Stimulated activated CD4-positive, alpha-beta T cell treated with anti-CD3 and anti-CD28 coated beads, Interleukin-2, amount 100 ng/mL, for 48 hours (primary cell): ENCODE measurements around the gene ITIH5.
A peak's percentile ranks its signal among the peaks of the same experiment; 100 is the strongest.

ENCODE experiments used
- DNase-seq, 2 donors: peaks; one replicate each; pipeline ENCODE4 v3.0.0-alpha.2; 2020

ITIH5 gene

DNA sequence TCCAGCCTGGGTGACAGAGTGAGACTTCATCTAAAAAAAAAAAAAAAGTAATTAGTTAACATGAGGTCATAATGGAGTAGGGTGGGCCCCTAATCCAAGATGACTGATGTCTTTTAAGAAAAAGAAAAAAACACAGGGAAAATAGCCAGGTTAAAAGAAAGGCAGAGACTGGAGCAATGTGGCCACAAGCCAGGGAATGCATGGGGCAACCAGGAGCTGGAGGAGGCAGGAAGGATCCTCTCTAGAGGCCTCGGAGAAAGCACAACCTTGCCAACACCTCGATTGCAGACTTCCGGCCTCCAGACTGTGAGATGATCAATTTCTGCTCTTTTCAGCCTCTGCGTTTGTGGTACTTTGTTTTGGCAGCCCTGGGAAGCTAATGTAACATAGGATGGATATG is 121.5 kb downstream of the ITIH5 start:
- DNase-seq = no peak

DNA sequence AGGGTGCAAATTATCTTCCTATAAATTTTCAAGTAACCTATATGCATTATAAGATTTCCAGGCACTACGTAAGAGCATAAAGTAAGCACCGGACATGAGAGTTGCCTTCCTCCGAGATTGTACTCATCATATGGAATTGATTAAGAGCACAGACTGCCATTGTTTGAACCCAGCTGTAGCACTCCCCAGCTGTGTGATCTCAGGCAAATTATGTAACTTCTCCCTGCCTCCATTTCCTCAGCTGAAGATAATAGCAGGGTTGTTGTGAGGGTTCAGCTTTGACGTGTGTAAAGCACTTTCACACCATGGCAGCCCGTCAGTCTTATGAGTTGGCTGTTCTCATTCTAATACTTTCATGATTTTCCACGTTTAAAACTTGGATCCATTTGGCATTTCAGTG is 122.6 kb downstream of the ITIH5 start:
- no peak for DNase-seq

DNA sequence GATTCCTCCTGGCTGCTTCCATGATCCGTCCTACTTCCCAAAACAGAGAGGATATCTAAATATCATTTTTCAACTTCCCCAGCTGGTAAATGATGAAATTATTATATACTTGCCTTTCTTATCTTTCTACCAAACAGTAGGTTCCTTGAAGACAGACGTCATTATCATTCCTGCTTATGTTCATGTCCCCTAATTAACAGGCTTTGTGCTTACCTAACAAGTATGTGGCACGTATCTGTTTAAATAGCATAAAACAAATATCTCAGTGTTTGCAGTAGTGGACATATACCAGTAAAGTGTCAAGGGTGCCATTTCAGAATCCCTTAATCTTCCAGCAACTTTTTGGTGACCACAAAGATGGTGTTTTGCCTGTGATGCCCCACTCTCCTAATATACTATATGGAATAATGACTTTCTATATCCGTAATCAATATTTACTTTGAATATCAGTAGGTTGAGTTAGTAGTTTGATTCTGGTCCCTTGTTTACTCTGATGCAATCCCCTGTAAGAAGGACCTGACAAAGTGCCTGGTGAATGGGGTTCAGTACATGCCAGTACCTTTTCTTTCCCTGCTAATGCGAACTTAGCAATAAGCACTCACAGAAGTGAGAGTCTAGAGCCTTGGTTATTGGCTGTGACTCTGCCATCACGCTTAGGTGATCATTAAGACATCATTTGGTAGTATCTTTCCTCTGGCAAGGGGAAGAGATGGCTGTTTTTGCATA is 124.4 kb downstream of the ITIH5 start:
- DNase-seq = no peak

GRCh38 chr10:7541137-7542087 is 125.4 kb downstream of the ITIH5 start:
- no peak for DNase-seq

DNA sequence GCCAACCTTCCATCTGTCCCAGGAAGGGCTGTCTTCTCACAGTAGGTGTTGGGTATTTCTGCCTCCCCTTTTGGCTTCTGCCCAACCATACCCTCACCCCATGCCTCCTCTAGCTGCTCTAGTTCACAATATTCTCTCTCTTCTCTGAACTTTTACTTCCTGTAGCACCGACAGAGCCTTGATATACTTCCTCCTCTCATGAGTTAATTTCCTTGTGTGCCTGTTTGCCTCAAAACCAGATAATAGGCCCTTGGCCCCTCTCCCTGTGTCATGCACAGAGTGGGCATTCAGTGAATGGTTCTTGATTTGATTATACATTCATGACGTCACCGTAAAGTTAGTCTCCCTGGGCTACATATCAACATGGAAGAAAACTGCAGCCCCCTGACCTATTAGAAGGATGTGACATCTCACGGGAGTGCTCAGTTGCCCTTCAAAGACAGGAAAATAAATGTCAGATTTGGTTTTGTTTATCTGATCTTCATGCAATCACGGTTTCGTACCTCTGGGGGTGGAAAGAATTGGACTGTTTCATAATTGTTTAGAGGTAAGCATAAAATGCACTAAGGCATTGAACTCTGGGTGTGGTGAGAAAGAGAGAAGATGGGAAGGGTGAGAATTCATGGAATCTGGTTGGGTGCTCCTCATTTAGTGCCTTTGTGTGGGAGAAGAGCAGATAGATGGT is 127.7 kb downstream of the ITIH5 start:
- DNase-seq = no peak

- no peak for DNase-seq
Measured at GRCh38 chr10:7537126-7537525, 129.6 kb downstream of the ITIH5 start.

DNA sequence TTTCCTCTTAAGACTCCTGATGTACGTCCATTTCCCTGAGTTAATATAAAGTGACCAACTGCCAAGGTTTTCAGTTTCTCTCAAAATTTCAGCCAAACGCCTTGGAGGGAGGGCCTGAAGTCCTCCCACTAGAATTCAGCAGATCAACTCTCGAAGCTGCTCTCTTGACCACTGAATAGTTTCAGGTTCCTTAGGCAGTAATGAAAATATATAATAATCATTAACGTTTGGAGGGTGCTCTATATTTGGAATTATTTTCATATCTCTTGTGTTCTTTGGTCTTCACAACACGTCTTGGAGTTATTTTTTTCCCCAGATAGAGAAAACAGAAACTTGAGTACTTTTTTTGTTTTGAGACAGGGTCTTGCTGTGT is 132.3 kb downstream of the ITIH5 start:
- DNase-seq = no peak

DNA sequence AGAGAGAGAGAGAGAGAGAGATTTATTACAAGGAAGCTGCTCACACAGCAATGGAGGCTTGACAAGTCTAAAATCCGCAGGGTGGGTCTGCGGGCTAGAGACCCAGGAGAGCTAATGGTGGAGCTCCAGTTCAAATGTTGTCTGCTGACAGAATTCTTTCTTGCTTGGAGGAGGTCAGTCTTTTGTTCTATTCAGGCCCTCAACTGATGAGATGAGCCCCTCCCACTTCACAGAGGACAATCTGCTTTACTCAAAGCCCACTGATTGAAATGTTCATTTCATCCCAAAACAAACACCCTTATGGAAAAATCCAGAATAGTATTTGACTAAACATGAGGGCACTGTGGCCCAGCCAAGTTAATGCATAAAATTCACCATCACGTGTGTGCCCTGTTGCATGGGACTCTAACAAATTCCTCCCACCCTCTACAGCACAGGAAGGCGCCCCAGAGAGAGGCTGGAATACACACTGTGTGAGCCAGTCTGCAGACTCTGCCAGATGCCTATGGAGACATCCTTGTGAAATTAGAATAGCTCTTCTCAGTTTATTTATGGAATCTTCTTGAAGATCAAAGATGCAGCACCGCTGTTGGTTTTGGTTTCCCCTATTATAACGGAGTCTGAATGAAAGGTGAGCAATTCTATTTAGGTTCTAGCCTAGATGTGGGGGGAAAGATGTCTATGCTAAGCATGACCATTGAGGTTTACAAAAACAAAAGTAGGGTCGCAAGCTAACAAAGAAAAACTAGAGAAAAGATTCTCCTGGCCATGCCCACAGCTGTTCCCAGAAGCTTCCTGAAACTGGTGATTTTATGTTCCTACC is 132.9 kb downstream of the ITIH5 start:
- DNase-seq = no peak

GRCh38 chr10:7532723-7533498 is 133.9 kb downstream of the ITIH5 start:
- no peak for DNase-seq

- DNase-seq = no peak
Measured at GRCh38 chr10:7529638-7530037, 137.1 kb downstream of the ITIH5 start.

- DNase-seq = no peak
Measured at GRCh38 chr10:7527468-7527867, 139.3 kb downstream of the ITIH5 start.

DNA sequence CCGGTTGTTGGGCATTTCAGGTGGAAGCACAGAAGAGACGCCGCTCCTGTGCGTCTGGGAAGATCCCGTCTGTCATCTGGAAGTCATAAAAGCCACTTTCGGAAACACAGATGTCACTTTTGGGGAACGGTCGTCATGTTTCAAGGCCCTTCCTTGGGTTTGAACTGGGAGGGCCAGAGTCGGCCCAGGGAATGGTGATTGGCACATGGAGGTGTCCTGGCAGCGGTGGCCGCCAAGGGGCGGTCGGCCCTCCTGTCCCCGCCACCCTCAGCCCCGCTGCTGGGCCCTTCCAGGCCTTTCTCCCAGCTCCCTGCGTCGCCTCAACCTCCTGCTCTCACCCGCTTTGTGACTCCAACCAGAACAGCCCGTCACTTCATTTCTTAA is 140.8 kb downstream of the ITIH5 start:
- no peak for DNase-seq

GRCh38 chr10:7525314-7526016 is 141.3 kb downstream of the ITIH5 start:
- DNase-seq = peak; percentile 52 to 61

DNA sequence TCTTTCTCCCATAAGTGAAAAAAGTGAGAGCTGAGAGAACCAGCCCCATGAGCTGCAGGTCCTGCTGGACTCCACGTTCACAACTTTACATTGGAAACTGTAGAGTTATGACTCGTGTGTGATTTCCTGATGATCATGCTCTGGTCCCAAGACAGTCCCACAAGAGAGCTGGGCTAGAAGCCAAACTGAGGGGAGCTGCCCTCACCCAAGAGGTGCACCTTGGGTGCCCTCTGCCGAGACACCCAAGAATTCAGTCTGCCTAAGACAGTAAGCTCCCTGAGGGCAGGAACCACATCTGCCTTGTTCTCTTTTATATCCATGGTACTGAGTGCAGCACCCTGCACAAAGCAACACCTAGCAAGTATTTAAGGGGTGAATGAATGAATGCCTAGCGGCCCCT is 143.1 kb downstream of the ITIH5 start:
- no peak for DNase-seq

DNA sequence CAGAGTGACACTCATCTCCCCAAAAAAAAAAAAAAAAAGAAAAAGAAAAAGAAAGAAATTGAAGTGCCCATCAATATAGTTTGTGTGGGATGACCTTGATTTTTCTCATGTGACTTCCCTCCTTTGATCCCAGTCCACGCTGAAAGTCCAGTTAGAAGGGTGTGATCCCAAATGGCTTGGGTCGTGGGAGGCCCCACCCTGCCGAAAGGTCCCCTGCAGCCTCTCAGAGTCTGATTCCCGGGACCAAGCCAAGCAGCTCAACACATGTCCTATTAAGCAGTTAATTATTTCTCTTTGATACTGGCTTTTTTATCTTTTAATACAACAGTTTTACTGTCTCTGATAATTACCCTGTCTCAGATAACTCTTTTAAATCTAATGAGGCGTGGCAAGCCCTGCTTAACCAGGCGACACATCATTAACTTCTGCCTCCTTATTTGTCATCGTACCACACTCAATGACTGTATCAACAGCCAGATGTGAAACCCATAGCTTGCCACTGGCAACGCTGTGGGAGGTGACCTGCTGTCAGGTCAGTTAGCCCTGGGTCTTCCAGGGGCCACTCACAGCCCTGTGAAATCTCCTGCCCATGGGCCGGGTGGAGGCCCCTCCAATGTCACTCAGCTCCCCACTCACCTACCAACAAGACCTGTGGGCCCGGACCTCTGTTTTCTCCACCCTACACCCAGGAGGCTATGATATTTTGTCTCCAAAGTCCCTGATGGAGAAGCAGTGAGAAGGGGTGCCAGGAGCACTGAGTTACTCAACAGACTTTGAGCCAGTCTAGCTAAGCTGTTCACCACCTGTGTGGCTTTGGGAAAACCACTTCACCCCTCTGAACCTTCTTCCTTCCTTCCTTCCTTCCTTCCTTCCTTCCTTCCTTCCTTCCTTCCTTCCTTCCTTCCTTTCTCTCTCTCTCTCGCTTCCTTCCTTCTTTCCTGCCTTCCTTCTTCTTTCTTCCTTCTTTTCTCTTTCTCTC is 146.0 kb downstream of the ITIH5 start:
- no peak for DNase-seq

- no peak for DNase-seq
Measured at GRCh38 chr10:7519351-7519750, 147.4 kb downstream of the ITIH5 start.

DNA sequence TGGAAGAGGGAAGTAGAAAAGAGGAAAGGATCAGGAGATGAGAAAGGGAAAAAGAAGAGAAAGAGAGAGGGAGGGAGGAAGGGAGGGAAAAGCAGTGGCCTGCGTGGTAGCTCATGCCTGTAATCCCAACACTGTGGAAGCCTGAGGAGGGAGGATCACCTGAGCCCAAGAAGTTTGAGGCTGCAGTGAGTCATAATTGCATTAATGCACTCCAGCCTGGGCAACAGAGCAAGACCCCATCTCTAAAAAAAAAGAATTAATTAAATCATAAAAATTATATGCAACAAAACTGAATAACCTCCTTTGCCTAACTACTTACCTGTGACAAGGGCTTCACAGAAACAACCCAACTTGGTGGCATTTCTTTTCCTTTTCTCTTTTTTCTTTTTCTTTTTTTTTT is 148.1 kb downstream of the ITIH5 start:
- no peak for DNase-seq

- DNase-seq = no peak
Measured at GRCh38 chr10:7515439-7515838, 151.3 kb downstream of the ITIH5 start.

DNA sequence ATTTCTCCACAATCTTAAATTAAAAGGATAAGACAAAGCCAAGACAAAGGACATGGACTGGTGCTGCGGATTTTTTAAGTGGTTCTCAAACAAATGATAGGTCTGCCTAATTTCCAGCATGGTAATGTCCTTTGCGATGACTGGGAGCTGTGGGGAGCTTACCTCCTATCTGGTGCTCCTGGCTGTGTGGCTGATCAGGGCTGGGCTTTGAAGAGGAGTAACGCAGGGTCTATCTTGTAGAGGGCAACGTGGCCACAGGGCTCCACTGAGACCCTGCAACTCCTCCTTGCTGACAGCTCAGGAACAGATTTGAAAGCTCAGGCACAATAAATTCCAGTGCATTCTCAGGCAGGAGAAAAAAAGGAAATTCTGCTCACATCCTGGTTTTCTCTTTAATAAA is 152.8 kb downstream of the ITIH5 start:
- no peak for DNase-seq

DNA sequence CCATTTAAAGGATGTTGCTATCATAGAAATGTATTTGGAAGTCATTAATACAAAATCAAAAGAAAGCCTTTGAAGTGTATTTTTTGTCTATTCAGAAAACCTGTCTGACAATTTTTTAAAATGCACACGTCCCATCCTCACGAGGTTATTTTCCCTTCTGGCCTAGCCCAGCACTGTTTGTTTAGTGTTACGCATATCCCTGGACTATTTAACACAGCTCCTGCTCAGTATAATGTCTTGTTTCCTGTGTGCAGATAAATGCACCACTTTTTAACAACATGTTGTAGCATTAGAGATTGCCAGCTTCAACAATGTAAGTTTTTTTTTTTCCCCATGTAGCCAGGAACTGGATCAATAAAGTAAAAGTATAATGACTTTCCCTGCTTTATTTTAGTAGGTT is 153.3 kb downstream of the ITIH5 start:
- no peak for DNase-seq
